Measurements from ENCODE around the gene ZNF184.

DNA sequence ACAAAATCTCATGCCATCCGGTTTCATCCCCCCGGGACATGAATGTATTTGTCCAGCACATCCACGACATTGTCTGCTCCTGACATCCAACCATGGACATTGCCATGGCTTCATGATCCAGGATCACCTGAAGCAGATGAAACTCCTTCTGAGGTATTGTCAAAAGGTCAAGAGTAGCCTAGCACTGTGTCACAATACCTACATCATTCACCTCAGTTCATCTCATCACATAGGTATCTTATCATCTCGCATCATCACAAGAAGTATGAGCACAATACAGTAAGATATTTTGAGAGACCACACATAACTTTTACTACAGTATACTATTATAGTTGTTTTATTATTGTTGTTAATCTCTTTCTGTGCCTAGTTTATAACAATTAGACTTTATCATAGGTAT, 33.5 kb downstream of the ZNF184 start:
- no peak for TF ChIP-seq EZH2 (IDR thresholded peaks at IDR 0.05; ENCODE audit: low read depth)
- TF ChIP-seq, protein P1, sequence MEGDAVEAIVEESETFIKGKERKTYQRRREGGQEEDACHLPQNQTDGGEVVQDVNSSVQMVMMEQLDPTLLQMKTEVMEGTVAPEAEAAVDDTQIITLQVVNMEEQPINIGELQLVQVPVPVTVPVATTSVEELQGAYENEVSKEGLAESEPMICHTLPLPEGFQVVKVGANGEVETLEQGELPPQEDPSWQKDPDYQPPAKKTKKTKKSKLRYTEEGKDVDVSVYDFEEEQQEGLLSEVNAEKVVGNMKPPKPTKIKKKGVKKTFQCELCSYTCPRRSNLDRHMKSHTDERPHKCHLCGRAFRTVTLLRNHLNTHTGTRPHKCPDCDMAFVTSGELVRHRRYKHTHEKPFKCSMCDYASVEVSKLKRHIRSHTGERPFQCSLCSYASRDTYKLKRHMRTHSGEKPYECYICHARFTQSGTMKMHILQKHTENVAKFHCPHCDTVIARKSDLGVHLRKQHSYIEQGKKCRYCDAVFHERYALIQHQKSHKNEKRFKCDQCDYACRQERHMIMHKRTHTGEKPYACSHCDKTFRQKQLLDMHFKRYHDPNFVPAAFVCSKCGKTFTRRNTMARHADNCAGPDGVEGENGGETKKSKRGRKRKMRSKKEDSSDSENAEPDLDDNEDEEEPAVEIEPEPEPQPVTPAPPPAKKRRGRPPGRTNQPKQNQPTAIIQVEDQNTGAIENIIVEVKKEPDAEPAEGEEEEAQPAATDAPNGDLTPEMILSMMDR (conservative IDR thresholded peaks at IDR 0.05): no peak

Data from PC-9 (cell line).